Gastrocnemius medialis (tissue), 4 donors: ENCODE measurements around the gene C1orf198. TPM values are rescaled to one million over a fixed set of nuclear protein-coding genes. Genes with fewer than 3 reads are reported as not detected.

Experiments
- ATAC-seq, 2 donors: fragments of 150-250 bp; one replicate each; pipeline ENCODE4 v1.9.1; 2016
- DNase-seq, 2 donors: peaks; one replicate each; pipeline ENCODE4 v3.0.0-alpha.2; 2019
- H3K27ac ChIP-seq, 4 donors: fragments of 200-600 bp; sonication (generic); 1 replicate in 1 of 4; 2 replicates in 3 of 4; pipeline ENCODE4 v1.5.1; 2016 to 2018; ENCODE audit warnings: mild to moderate bottlenecking in 2 of 4, moderate library complexity in 1 of 4
- H3K27me3 ChIP-seq, 3 donors: fragments of 200-600 bp; sonication (generic) in 2 of 3; 1 replicate in 1 of 3; 2 replicates in 2 of 3; pipeline versions ENCODE4 v1.5.1 to v1.6.0; 2016 to 2019; ENCODE audit warnings: mild to moderate bottlenecking in 1 of 3, moderate library complexity in 1 of 3
- H3K36me3 ChIP-seq, 2 donors: fragments of 200-600 bp; sonication (generic) in 1 of 2; one replicate each; pipeline ENCODE4 v1.5.1; 2017 to 2018
- H3K4me1 ChIP-seq, 2 donors: fragments of 200-600 bp; sonication (generic) in 1 of 2; one replicate each; pipeline ENCODE4 v1.5.1; 2016 to 2017; ENCODE audit warnings: mild to moderate bottlenecking in 2 of 2
- H3K4me3 ChIP-seq, 4 donors: fragments of 200-600 bp; sonication (generic) in 3 of 4; 1 replicate in 1 of 4; 2 replicates in 3 of 4; pipeline ENCODE4 v1.5.1; 2016 to 2019; ENCODE audit warnings: mild to moderate bottlenecking in 2 of 4
- H3K9me3 ChIP-seq, 3 donors: fragments of 200-600 bp; sonication (generic) in 2 of 3; 1 replicate in 1 of 3; 2 replicates in 2 of 3; pipeline ENCODE4 v1.5.1; 2016 to 2019
- POLR2A ChIP-seq, 2 donors: fragments of 450-650 bp; IDR thresholded peaks; one replicate each; pipeline ENCODE4 v1.6.1; 2017; ENCODE audit warnings: antibody characterized with exemption in 2 of 2, mild to moderate bottlenecking in 2 of 2, moderate library complexity in 2 of 2
- in situ Hi-C, 4 donors: fragments of 200-750 bp; cut with MboI; loops; one replicate each; pipeline versions ENCODE4 v1.15.0 to v1.8.0; 2017; ENCODE audit warnings: low sequenced_read_pairs in 4 of 4
- intact Hi-C: fragments of 100-400 bp; cut with DNase I; formaldehyde crosslinking; loops from one replicate; pipeline ENCODE4 v1.15.1; 2023; ENCODE audit warnings: low total_unique reads
- total RNA-seq, 4 donors: library from RNA; depleted of rRNA; stranded (reverse); fragments of >200 nt; gene quantifications; one replicate each; pipeline versions ENCODE4 v1.1.0 to v1.2.3, GENCODE V29; 2016
- TF ChIP-seq, protein P1 (sequence below), 5 experiments: fragments of 450-650 bp in 3 of 5; fragments of 200-600 bp in 2 of 5; sonication (generic) in 2 of 5; IDR thresholded peaks in 4 of 5; conservative IDR thresholded peaks in 1 of 5; 1 replicate in 4 of 5; 2 replicates in 1 of 5; pipeline ENCODE4 v1.5.1; 2016 to 2019; ENCODE audit warnings: antibody characterized with exemption in 5 of 5, mild to moderate bottlenecking in 3 of 5, moderate library complexity in 3 of 5

The C1orf198 gene
- total RNA-seq, 4 donors from 2014 or later: 281 to 590 (median 339) TPM

DNA sequence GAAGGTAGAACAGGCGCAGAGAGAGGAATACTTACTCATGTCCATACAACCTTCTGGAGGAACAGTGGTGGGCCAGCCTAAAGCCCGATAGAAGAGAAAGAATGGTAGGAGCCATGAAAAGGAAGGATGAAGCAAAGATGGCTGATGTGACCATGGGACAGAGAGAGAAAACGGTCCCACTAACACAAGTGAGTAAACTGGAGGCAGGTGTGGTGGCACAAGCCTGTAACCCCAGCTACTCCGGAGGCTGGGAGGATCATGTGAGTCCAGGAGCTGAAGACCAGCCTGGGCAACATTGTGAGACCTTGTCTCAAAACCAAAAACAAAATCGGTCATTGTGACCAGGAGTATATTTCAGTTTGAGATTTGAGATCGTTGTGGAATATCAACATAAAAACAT, 49.4 kb downstream of the C1orf198 start:
- Histone ChIP-seq H3K36me3 (no peaks in the 10 kb centered on the region), H3K27ac (no peak overlapping the region), H3K27me3 (no peaks in the 10 kb centered on the region), H3K4me1 (peaks cover 27 to 29% of the 10 kb centered on the region in 2 donors), H3K9me3 (no peaks in the 10 kb centered on the region), H3K4me3 (no peak overlapping the region)
- intact Hi-C loops (no loop called here), in situ Hi-C loops (loop anchor here in 1 of 4 donors (25.0 kb wide), 1 partner anchor 393 kb away; no protein-coding TSS in a partner anchor)
- DNase-seq (no peak), ATAC-seq (no peak)
- TF ChIP-seq, protein P1, sequence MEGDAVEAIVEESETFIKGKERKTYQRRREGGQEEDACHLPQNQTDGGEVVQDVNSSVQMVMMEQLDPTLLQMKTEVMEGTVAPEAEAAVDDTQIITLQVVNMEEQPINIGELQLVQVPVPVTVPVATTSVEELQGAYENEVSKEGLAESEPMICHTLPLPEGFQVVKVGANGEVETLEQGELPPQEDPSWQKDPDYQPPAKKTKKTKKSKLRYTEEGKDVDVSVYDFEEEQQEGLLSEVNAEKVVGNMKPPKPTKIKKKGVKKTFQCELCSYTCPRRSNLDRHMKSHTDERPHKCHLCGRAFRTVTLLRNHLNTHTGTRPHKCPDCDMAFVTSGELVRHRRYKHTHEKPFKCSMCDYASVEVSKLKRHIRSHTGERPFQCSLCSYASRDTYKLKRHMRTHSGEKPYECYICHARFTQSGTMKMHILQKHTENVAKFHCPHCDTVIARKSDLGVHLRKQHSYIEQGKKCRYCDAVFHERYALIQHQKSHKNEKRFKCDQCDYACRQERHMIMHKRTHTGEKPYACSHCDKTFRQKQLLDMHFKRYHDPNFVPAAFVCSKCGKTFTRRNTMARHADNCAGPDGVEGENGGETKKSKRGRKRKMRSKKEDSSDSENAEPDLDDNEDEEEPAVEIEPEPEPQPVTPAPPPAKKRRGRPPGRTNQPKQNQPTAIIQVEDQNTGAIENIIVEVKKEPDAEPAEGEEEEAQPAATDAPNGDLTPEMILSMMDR (IDR thresholded peaks at IDR 0.05 in 4 of 5, conservative IDR thresholded peaks at IDR 0.05 in 1 of 5): no peak
- no peak for TF ChIP-seq POLR2A (IDR thresholded peaks at IDR 0.05)

DNA sequence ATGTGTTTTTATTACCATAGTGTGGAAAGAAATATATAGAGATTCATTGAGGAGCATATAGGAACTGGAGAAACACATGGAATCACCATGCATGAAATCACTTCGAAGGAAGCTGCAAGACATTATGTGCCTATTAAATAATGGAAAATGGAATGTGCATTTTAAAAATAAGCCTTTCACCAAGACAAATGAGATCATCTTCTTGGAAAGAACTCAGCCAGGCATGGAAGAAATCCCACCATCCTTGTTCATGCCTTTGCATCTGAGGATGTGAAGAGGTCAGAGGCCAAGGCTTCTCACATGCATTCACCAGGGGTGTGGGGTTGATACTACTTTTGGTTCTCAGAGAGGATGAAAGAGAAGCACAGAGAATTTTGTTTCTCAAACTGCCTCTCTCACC, 50.0 kb downstream of the C1orf198 start:
- Histone ChIP-seq H3K4me3 (no peak overlapping the region), H3K36me3 (no peaks in the 10 kb centered on the region), H3K4me1 (peaks cover 22 to 23% of the 10 kb centered on the region in 2 donors), H3K27ac (no peak overlapping the region), H3K9me3 (no peaks in the 10 kb centered on the region), H3K27me3 (no peaks in the 10 kb centered on the region)
- in situ Hi-C loops: loop anchor here in 1 of 4 donors (25.0 kb wide), 1 partner anchor 394 kb away; no protein-coding TSS in a partner anchor
- DNase-seq: no peak
- intact Hi-C loops: no loop called here
- TF ChIP-seq, protein P1 (IDR thresholded peaks at IDR 0.05 in 4 of 5, conservative IDR thresholded peaks at IDR 0.05 in 1 of 5): no peak
- no peak for TF ChIP-seq POLR2A (IDR thresholded peaks at IDR 0.05)
- ATAC-seq: no peak

DNA sequence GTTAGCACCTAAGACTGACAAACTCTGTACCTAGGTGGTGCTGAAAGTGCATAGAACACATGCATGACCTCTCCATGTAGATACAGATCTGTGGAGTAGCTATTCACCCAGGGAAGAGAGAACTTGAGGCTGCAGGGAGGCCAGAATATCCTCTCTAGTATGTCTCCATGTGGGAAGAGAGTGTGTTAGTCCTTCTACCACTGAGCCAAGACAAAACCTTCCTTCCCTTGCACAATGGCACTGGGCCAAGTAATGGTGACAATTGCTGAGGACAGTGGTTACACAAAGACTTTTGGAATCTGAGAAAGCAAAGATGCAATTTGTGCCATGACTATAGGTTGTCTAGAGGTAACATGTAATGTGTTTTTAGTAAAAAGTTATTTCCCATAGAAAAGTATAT, 52.3 kb downstream of the C1orf198 start:
- DNase-seq: no peak
- no peaks in the 10 kb centered on the region for H3K27me3 ChIP-seq
- intact Hi-C loops (no loop called here), in situ Hi-C loops (loop anchor here in 1 of 4 donors (25.0 kb wide), 1 partner anchor 396 kb away; no protein-coding TSS in a partner anchor)
- ATAC-seq: peak in 1 of 2 donors; percentile 28
- no peaks in the 10 kb centered on the region for H3K36me3 ChIP-seq
- no peak for TF ChIP-seq POLR2A (IDR thresholded peaks at IDR 0.05)
- TF ChIP-seq, protein P1 (IDR thresholded peaks at IDR 0.05 in 4 of 5, conservative IDR thresholded peaks at IDR 0.05 in 1 of 5): no peak
- no peak overlapping the region for H3K4me3 ChIP-seq
- H3K27ac ChIP-seq: no peak overlapping the region
- H3K9me3 ChIP-seq: no peaks in the 10 kb centered on the region
- H3K4me1 ChIP-seq: peaks cover 6 to 12% of the 10 kb centered on the region in 2 donors

DNA sequence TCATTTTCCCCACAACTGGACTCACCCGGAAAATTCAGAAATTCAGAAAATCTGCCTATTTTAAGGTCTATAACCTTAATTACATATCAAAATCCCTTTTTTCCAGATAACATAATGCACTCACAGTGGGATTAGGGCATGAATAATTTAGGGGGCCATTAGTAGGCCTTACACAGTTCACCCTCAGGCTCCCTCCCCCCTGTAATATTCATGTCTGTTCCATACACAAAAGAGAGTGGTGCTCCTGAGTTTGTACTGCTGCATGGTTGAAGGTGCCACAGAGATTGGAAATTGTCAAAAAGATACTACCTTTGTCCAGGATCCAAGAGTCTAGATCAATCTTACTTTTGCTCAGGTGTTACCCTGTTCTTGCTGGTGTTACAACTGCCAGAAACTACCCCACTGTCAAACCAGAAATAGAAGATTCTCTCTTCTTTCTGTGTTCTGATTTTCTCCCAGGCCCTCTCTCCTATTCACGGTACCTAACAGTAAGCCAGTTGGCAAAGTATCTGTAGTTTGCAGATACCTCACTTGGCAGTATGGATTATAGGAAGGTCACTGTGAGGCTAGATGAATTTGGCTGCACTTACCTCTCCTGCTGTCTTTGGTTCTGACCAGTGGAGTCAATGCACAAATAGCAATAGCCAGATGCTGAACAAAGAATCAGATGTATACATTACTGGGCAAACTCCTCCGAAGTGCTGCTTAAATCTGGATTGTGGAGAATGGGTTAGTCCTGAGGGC, 53.2 kb downstream of the C1orf198 start:
- in situ Hi-C loops: loop anchor here in 1 of 4 donors (25.0 kb wide), 1 partner anchor 397 kb away; no protein-coding TSS in a partner anchor
- no peak overlapping the region for H3K4me3 ChIP-seq
- no peaks in the 10 kb centered on the region for H3K27me3 ChIP-seq
- DNase-seq (no peak), ATAC-seq (no peak)
- H3K36me3 ChIP-seq: no peaks in the 10 kb centered on the region
- peaks cover 6 to 12% of the 10 kb centered on the region in 2 donors for H3K4me1 ChIP-seq
- intact Hi-C loops: no loop called here
- TF ChIP-seq POLR2A (IDR thresholded peaks at IDR 0.05): no peak
- TF ChIP-seq, protein P1 (IDR thresholded peaks at IDR 0.05 in 4 of 5, conservative IDR thresholded peaks at IDR 0.05 in 1 of 5): no peak
- H3K9me3 ChIP-seq: no peaks in the 10 kb centered on the region
- peak overlapping the region in 1 of 4 donors; percentile 7 for H3K27ac ChIP-seq
